ENCODE data around the gene PTPN23. TPM values are rescaled to one million over a fixed set of nuclear protein-coding genes. Genes with fewer than 3 reads are reported as not detected.

The PTPN23 gene
- 10 to 100 TPM; 13.0 to 30.3 (median 19.5) TPM for total RNA-seq
- polyA plus RNA-seq = 10 to 100 TPM; 11.0 to 17.4 TPM
- long read RNA-seq, donor 1, partial matches to known transcripts = 1 of 4 reads
- long read RNA-seq, donor 1, other reads (novel, unspliced or antisense) = 3 of 4 reads
- long read RNA-seq, donor 2, partial matches to known transcripts = 4 of 4 reads
- long read RNA-seq, donor 2, other reads (novel, unspliced or antisense) = 0 of 4 reads
- long read RNA-seq, donor 3, partial matches to known transcripts = 6 of 6 reads
- long read RNA-seq, donor 3, other reads (novel, unspliced or antisense) = 0 of 6 reads

- intact Hi-C loops (cut with DNase I) = loop anchor here in 1 of 10 donors (5.0 kb wide), 2 partner anchors 97 to 98 kb away; partner anchors contain the start of genes KIF9, KLHL18 and SCAP
- Histone ChIP-seq H3K4me1 (peaks cover 0 to 50% (median 25%) of the 10 kb centered on the region in 12 donors), H3K36me3 (peaks cover 0 to 8% (median 0%) of the 10 kb centered on the region in 9 donors), H3K27ac (peak within 1 kb of the TSS; percentile 78 to 98 (median 93)), H3K27me3 (no peaks in the 10 kb centered on the region), H3K4me3 (peak within 1 kb of the TSS; percentile 54 to 97 (median 80)), H3K9me3 (no peaks in the 10 kb centered on the region)
- 0% methylated on average over 15 to 61 of the region's 61 CpGs for WGBS, 4 donors
- TF ChIP-seq POLR2A (IDR thresholded peaks at IDR 0.05) (peak; percentile 40 to 92), CTCF (IDR thresholded peaks at IDR 0.05) (no peak)
- DNase-seq = peak; percentile 99 to 100 (median 99)
- ATAC-seq = peak; percentile 92 to 95 (median 93)
These were observed at the start of gene PTPN23 for GRCh38 chr3:47380601-47381316. Gene PTPN23, plus strand, starts transcription at chr3:47381021. Its CDS starts 76 bp downstream, at chr3:47381097.

- WGBS, 4 donors = 71 to 87% (median 81%) methylated on average over 3 of the region's 3 CpGs
- H3K27ac ChIP-seq = no peak overlapping the region
- H3K27me3 ChIP-seq = no peaks in the 10 kb centered on the region
- H3K4me1 ChIP-seq = no peaks in the 10 kb centered on the region
- H3K4me3 ChIP-seq = no peak overlapping the region
- H3K36me3 ChIP-seq = peaks cover 0 to 100% (median 98%) of the 10 kb centered on the region in 9 donors
- no peak for ATAC-seq
- no peak for TF ChIP-seq POLR2A (IDR thresholded peaks at IDR 0.05)
- TF ChIP-seq CTCF (IDR thresholded peaks at IDR 0.05) = no peak
- H3K9me3 ChIP-seq = no peaks in the 10 kb centered on the region
- no peak for DNase-seq
- intact Hi-C loops (cut with DNase I) = no loop called here
These were observed 46.9 kb upstream of the PTPN23 start for GRCh38 chr3:47333907-47334306.

GRCh38 chr3:47337656-47338055 is 43.2 kb upstream of the PTPN23 start:
- 81 to 87% (median 84%) methylated on average over 5 of the region's 5 CpGs for WGBS, 4 donors
- intact Hi-C loops (cut with DNase I) = no loop called here
- no peak for TF ChIP-seq CTCF (IDR thresholded peaks at IDR 0.05)
- TF ChIP-seq POLR2A (IDR thresholded peaks at IDR 0.05) = no peak
- H3K9me3 ChIP-seq = no peaks in the 10 kb centered on the region
- DNase-seq (no peak), ATAC-seq (no peak)
- H3K4me3 ChIP-seq = no peak overlapping the region
- H3K27me3 ChIP-seq = no peaks in the 10 kb centered on the region
- H3K36me3 ChIP-seq = peaks cover 0 to 100% (median 97%) of the 10 kb centered on the region in 9 donors
- H3K27ac ChIP-seq = no peak overlapping the region
- no peaks in the 10 kb centered on the region for H3K4me1 ChIP-seq

- WGBS, 4 donors = 88 to 98% (median 93%) methylated on average over 2 of the region's 2 CpGs
These were observed 40.9 kb upstream of the PTPN23 start for GRCh38 chr3:47339951-47340350.

More at GRCh38 chr3:47339951-47340350, 40.9 kb upstream of the PTPN23 start:
- Histone ChIP-seq H3K4me1 (no peaks in the 10 kb centered on the region), H3K4me3 (no peak overlapping the region), H3K36me3 (peaks cover 0 to 100% (median 97%) of the 10 kb centered on the region in 9 donors), H3K9me3 (no peaks in the 10 kb centered on the region), H3K27me3 (no peaks in the 10 kb centered on the region), H3K27ac (no peak overlapping the region)
- DNase-seq (no peak), ATAC-seq (no peak)
- intact Hi-C loops (cut with DNase I) = loop anchor here in 1 of 10 donors (10.0 kb wide), 1 partner anchor 425 kb away; no protein-coding TSS in a partner anchor
- no peak for TF ChIP-seq POLR2A (IDR thresholded peaks at IDR 0.05)
- TF ChIP-seq CTCF (IDR thresholded peaks at IDR 0.05) = no peak

All from heart left ventricle (tissue), 16 donors.